ENCODE data around the gene RPSA.
"Not testable (repeated sequence)": the region's sequence is repeated elsewhere in the genome, so short reads cannot be mapped to it uniquely, and the experiment has no call there.

RPSA gene

GRCh38 chr3:39418556-39419225, 12.2 kb downstream of the RPSA start:
- POLR2A ChIA-PET; H3K27me3 ChIP-seq (replicated peaks in 2 of 5; ENCODE audit: control insufficient read depth in 4 of 5, insufficient read depth in 5 of 5, low read length in 4 of 5); H3K4me3 ChIP-seq (ENCODE audit: control insufficient read depth in 1 of 7, extremely low read depth in 1 of 7, insufficient read depth in 4 of 7, low read depth in 2 of 7, low read length in 6 of 7); H3K27ac ChIP-seq (ENCODE audit: insufficient read depth in 1 of 2, low read depth in 1 of 2, low read length in 2 of 2, poor library complexity in 1 of 2, severe bottlenecking in 2 of 2); H3K4me1 ChIP-seq (ENCODE audit: control extremely low read depth in 1 of 4, control insufficient read depth in 4 of 4, insufficient read depth in 4 of 4, low read length in 3 of 4); CTCF ChIA-PET; H3K9me3 ChIP-seq (ENCODE audit: control extremely low read depth in 1 of 5, control insufficient read depth in 4 of 5, insufficient read depth in 2 of 5, low read depth in 1 of 5, low read length in 4 of 5): not testable (repeated sequence)
- DNase-seq, result peak in 1 of 3 donors; percentile 32
- no CpG with 5 or more reads among the region's 14 CpGs for WGBS (ENCODE audit: insufficient coverage)
- H3K36me3 ChIP-seq (ENCODE audit: control insufficient read depth in 4 of 4, insufficient read depth in 4 of 4, low read length in 3 of 4), result peaks cover 3 to 10% (median 6%) of the 10 kb centered on the region in 4 experiments

- POLR2A ChIA-PET, result no interaction called here
- H3K27ac ChIP-seq (ENCODE audit: insufficient read depth in 1 of 2, low read depth in 1 of 2, low read length in 2 of 2, poor library complexity in 1 of 2, severe bottlenecking in 2 of 2), result no peak overlapping the region
- CTCF ChIA-PET, result no interaction called here
These were observed 13.3 kb downstream of the RPSA start for GRCh38 chr3:39419742-39420315.

GRCh38 chr3:39420543-39420942, 14.0 kb downstream of the RPSA start:
- Histone ChIP-seq H3K4me1 (ENCODE audit: control extremely low read depth in 1 of 4, control insufficient read depth in 4 of 4, insufficient read depth in 4 of 4, low read length in 3 of 4) (peaks cover 0 to 7% (median 6%) of the 10 kb centered on the region in 4 experiments), H3K4me3 (ENCODE audit: control insufficient read depth in 1 of 7, extremely low read depth in 1 of 7, insufficient read depth in 4 of 7, low read depth in 2 of 7, low read length in 6 of 7) (no peak overlapping the region), H3K27me3 (replicated peaks in 2 of 5; ENCODE audit: control insufficient read depth in 4 of 5, insufficient read depth in 5 of 5, low read length in 4 of 5) (no peaks in the 10 kb centered on the region), H3K36me3 (ENCODE audit: control insufficient read depth in 4 of 4, insufficient read depth in 4 of 4, low read length in 3 of 4) (no peaks in the 10 kb centered on the region), H3K9me3 (ENCODE audit: control extremely low read depth in 1 of 5, control insufficient read depth in 4 of 5, insufficient read depth in 2 of 5, low read depth in 1 of 5, low read length in 4 of 5) (no peaks in the 10 kb centered on the region), H3K27ac (ENCODE audit: insufficient read depth in 1 of 2, low read depth in 1 of 2, low read length in 2 of 2, poor library complexity in 1 of 2, severe bottlenecking in 2 of 2) (no peak overlapping the region)
- ChIA-PET POLR2A (no interaction called here), CTCF (interaction anchor here (1.2 kb wide), 1 partner anchor 13 kb away, joined by 3 read pairs; no protein-coding TSS in a partner anchor)
- no peak for DNase-seq
- 100% methylated on average over 1 of the region's 2 CpGs for WGBS (ENCODE audit: insufficient coverage)

More at GRCh38 chr3:39419742-39420315, 13.3 kb downstream of the RPSA start:
- Histone ChIP-seq H3K4me1 (ENCODE audit: control extremely low read depth in 1 of 4, control insufficient read depth in 4 of 4, insufficient read depth in 4 of 4, low read length in 3 of 4) (peaks cover 0 to 7% (median 6%) of the 10 kb centered on the region in 4 experiments), H3K9me3 (ENCODE audit: control extremely low read depth in 1 of 5, control insufficient read depth in 4 of 5, insufficient read depth in 2 of 5, low read depth in 1 of 5, low read length in 4 of 5) (no peaks in the 10 kb centered on the region), H3K27me3 (replicated peaks in 2 of 5; ENCODE audit: control insufficient read depth in 4 of 5, insufficient read depth in 5 of 5, low read length in 4 of 5) (no peaks in the 10 kb centered on the region), H3K4me3 (ENCODE audit: control insufficient read depth in 1 of 7, extremely low read depth in 1 of 7, insufficient read depth in 4 of 7, low read depth in 2 of 7, low read length in 6 of 7) (no peak overlapping the region), H3K36me3 (ENCODE audit: control insufficient read depth in 4 of 4, insufficient read depth in 4 of 4, low read length in 3 of 4) (no peaks in the 10 kb centered on the region)
- 100% methylated on average over 2 of the region's 2 CpGs for WGBS (ENCODE audit: insufficient coverage)
- peak in 1 of 3 donors; percentile 52 for DNase-seq

GRCh38 chr3:39423436-39423970, 17.0 kb downstream of the RPSA start:
- no peaks in the 10 kb centered on the region for H3K36me3 ChIP-seq (ENCODE audit: control insufficient read depth in 4 of 4, insufficient read depth in 4 of 4, low read length in 3 of 4)
- no peak overlapping the region for H3K27ac ChIP-seq (ENCODE audit: insufficient read depth in 1 of 2, low read depth in 1 of 2, low read length in 2 of 2, poor library complexity in 1 of 2, severe bottlenecking in 2 of 2)
- POLR2A ChIA-PET, result no interaction called here
- no peak overlapping the region for H3K4me3 ChIP-seq (ENCODE audit: control insufficient read depth in 1 of 7, extremely low read depth in 1 of 7, insufficient read depth in 4 of 7, low read depth in 2 of 7, low read length in 6 of 7)
- peak in 1 of 3 donors; percentile 31 for DNase-seq
- no peaks in the 10 kb centered on the region for H3K9me3 ChIP-seq (ENCODE audit: control extremely low read depth in 1 of 5, control insufficient read depth in 4 of 5, insufficient read depth in 2 of 5, low read depth in 1 of 5, low read length in 4 of 5)
- H3K27me3 ChIP-seq (replicated peaks in 2 of 5; ENCODE audit: control insufficient read depth in 4 of 5, insufficient read depth in 5 of 5, low read length in 4 of 5), result no peaks in the 10 kb centered on the region
- H3K4me1 ChIP-seq (ENCODE audit: control extremely low read depth in 1 of 4, control insufficient read depth in 4 of 4, insufficient read depth in 4 of 4, low read length in 3 of 4), result peaks cover 0 to 1% (median under 1%) of the 10 kb centered on the region in 4 experiments
- CTCF ChIA-PET, result interaction anchor here (0.9 to 1.0 kb wide), 2 partner anchors 9 to 72 kb away, joined by 3 to 4 read pairs; no protein-coding TSS in a partner anchor
- WGBS (ENCODE audit: insufficient coverage), result no CpG with 5 or more reads among the region's 1 CpG

GRCh38 chr3:39426312-39426711, 19.8 kb downstream of the RPSA start:
- Histone ChIP-seq H3K27ac (ENCODE audit: insufficient read depth in 1 of 2, low read depth in 1 of 2, low read length in 2 of 2, poor library complexity in 1 of 2, severe bottlenecking in 2 of 2) (no peak overlapping the region), H3K9me3 (ENCODE audit: control extremely low read depth in 1 of 5, control insufficient read depth in 4 of 5, insufficient read depth in 2 of 5, low read depth in 1 of 5, low read length in 4 of 5) (no peaks in the 10 kb centered on the region), H3K4me1 (ENCODE audit: control extremely low read depth in 1 of 4, control insufficient read depth in 4 of 4, insufficient read depth in 4 of 4, low read length in 3 of 4) (peaks cover 0 to 4% (median 2%) of the 10 kb centered on the region in 4 experiments), H3K4me3 (ENCODE audit: control insufficient read depth in 1 of 7, extremely low read depth in 1 of 7, insufficient read depth in 4 of 7, low read depth in 2 of 7, low read length in 6 of 7) (no peak overlapping the region), H3K36me3 (ENCODE audit: control insufficient read depth in 4 of 4, insufficient read depth in 4 of 4, low read length in 3 of 4) (no peaks in the 10 kb centered on the region), H3K27me3 (replicated peaks in 2 of 5; ENCODE audit: control insufficient read depth in 4 of 5, insufficient read depth in 5 of 5, low read length in 4 of 5) (no peaks in the 10 kb centered on the region)
- DNase-seq, result no peak
- ChIA-PET CTCF (no interaction called here), POLR2A (no interaction called here)
- no CpG with 5 or more reads among the region's 1 CpG for WGBS (ENCODE audit: insufficient coverage)

GRCh38 chr3:39427506-39427905, 21.0 kb downstream of the RPSA start:
- H3K4me1 ChIP-seq (ENCODE audit: control extremely low read depth in 1 of 4, control insufficient read depth in 4 of 4, insufficient read depth in 4 of 4, low read length in 3 of 4), result peaks cover 0 to 4% (median 2%) of the 10 kb centered on the region in 4 experiments
- CTCF ChIA-PET, result no interaction called here
- WGBS (ENCODE audit: insufficient coverage), result no CpG with 5 or more reads among the region's 1 CpG
- H3K27ac ChIP-seq (ENCODE audit: insufficient read depth in 1 of 2, low read depth in 1 of 2, low read length in 2 of 2, poor library complexity in 1 of 2, severe bottlenecking in 2 of 2), result no peak overlapping the region
- no peaks in the 10 kb centered on the region for H3K9me3 ChIP-seq (ENCODE audit: control extremely low read depth in 1 of 5, control insufficient read depth in 4 of 5, insufficient read depth in 2 of 5, low read depth in 1 of 5, low read length in 4 of 5)
- H3K36me3 ChIP-seq (ENCODE audit: control insufficient read depth in 4 of 4, insufficient read depth in 4 of 4, low read length in 3 of 4), result no peaks in the 10 kb centered on the region
- POLR2A ChIA-PET, result no interaction called here
- H3K4me3 ChIP-seq (ENCODE audit: control insufficient read depth in 1 of 7, extremely low read depth in 1 of 7, insufficient read depth in 4 of 7, low read depth in 2 of 7, low read length in 6 of 7), result no peak overlapping the region
- H3K27me3 ChIP-seq (replicated peaks in 2 of 5; ENCODE audit: control insufficient read depth in 4 of 5, insufficient read depth in 5 of 5, low read length in 4 of 5), result no peaks in the 10 kb centered on the region
- DNase-seq, result no peak

GRCh38 chr3:39428745-39429201, 22.3 kb downstream of the RPSA start:
- WGBS (ENCODE audit: insufficient coverage), result 72% methylated on average over 22 of the region's 22 CpGs

More at GRCh38 chr3:39428745-39429201, 22.3 kb downstream of the RPSA start:
- Histone ChIP-seq H3K36me3 (ENCODE audit: control insufficient read depth in 4 of 4, insufficient read depth in 4 of 4, low read length in 3 of 4) (no peaks in the 10 kb centered on the region), H3K4me3 (ENCODE audit: control insufficient read depth in 1 of 7, extremely low read depth in 1 of 7, insufficient read depth in 4 of 7, low read depth in 2 of 7, low read length in 6 of 7) (no peak overlapping the region), H3K4me1 (ENCODE audit: control extremely low read depth in 1 of 4, control insufficient read depth in 4 of 4, insufficient read depth in 4 of 4, low read length in 3 of 4) (peaks cover 0 to 4% (median 2%) of the 10 kb centered on the region in 4 experiments), H3K27me3 (replicated peaks in 2 of 5; ENCODE audit: control insufficient read depth in 4 of 5, insufficient read depth in 5 of 5, low read length in 4 of 5) (no peaks in the 10 kb centered on the region), H3K27ac (ENCODE audit: insufficient read depth in 1 of 2, low read depth in 1 of 2, low read length in 2 of 2, poor library complexity in 1 of 2, severe bottlenecking in 2 of 2) (no peak overlapping the region), H3K9me3 (ENCODE audit: control extremely low read depth in 1 of 5, control insufficient read depth in 4 of 5, insufficient read depth in 2 of 5, low read depth in 1 of 5, low read length in 4 of 5) (no peaks in the 10 kb centered on the region)
- POLR2A ChIA-PET, result no interaction called here
- DNase-seq, result no peak
- CTCF ChIA-PET, result no interaction called here
